HEK293 (cell line): ENCODE measurements around the gene SYCN.

Experiments used
- CTCF ChIA-PET: fragments of 350-600 bp; formaldehyde crosslinking; extraction: SDS; loops from one replicate; lab custom pipeline; 2021; ENCODE audit warnings: antibody characterized with exemption; lab: Yijun Ruan, JAX
- POLR2A ChIA-PET: fragments of 300-600 bp; formaldehyde crosslinking; extraction: SDS; loops from one replicate; lab custom pipeline; 2020; ENCODE audit warnings: antibody characterized with exemption, inconsistent platforms; lab: Yijun Ruan, JAX
- H3K27ac ChIP-seq: fragments of 200-500 bp; sonication (Bioruptor generic); 2 replicates; pipeline ENCODE4 v1.5.1; 2014; ENCODE audit warnings: low read depth, low read length, control low read depth, inconsistent platforms; ENCODE audit errors: extremely low read depth
- H3K36me3 ChIP-seq, 2 experiments: fragments of 200-500 bp in 1 of 2; sonication (Bioruptor generic) in 1 of 2; 1 replicate in 1 of 2; 2 replicates in 1 of 2; pipeline ENCODE4 v1.5.1; 2014 to 2017; ENCODE audit warnings: inconsistent platforms in 2 of 2, low read length in 2 of 2; ENCODE audit not compliant: control insufficient read depth in 2 of 2, insufficient read depth in 1 of 2
- H3K4me1 ChIP-seq: fragments of 200-500 bp; sonication (Bioruptor generic); 2 replicates; pipeline ENCODE4 v1.5.1; 2014; ENCODE audit warnings: mild to moderate bottlenecking, low read length, inconsistent platforms; ENCODE audit not compliant: control insufficient read depth, insufficient read depth
- H3K4me3 ChIP-seq: 2 replicates; pipeline ENCODE4 v1.5.1; 2011; ENCODE audit warnings: low read depth, mild to moderate bottlenecking, control low read depth, low read length, moderate library complexity
- H3K9me3 ChIP-seq: fragments of 200-500 bp; sonication (Bioruptor generic); 2 replicates; pipeline ENCODE4 v1.5.1; 2014; ENCODE audit warnings: low read depth, low read length, inconsistent platforms; ENCODE audit not compliant: control insufficient read depth, insufficient read depth
- GLIS1 ChIP-seq: fragments of 450-650 bp; formaldehyde crosslinking; IDR thresholded peaks from 2 replicates; pipeline ENCODE4 v1.5.1; 2016; ENCODE audit warnings: missing biosample characterization, missing genetic modification characterization
- GLIS2 ChIP-seq: fragments of 450-650 bp; formaldehyde crosslinking; IDR thresholded peaks from 2 replicates; pipeline ENCODE4 v1.5.1; 2016; ENCODE audit warnings: missing biosample characterization, missing genetic modification characterization
- HOXA7 ChIP-seq: sonication (generic); formaldehyde crosslinking; IDR thresholded peaks from 2 replicates; pipeline ENCODE4 v1.8.1; 2022; ENCODE audit warnings: missing genetic modification reagents, borderline replicate concordance
- KLF7 ChIP-seq: fragments of 450-650 bp; formaldehyde crosslinking; IDR thresholded peaks from 2 replicates; pipeline ENCODE4 v1.5.1; 2016; ENCODE audit warnings: missing biosample characterization, missing genetic modification characterization, borderline replicate concordance
- ZBTB17 ChIP-seq: fragments of 450-650 bp; formaldehyde crosslinking; IDR thresholded peaks from 2 replicates; pipeline ENCODE4 v1.5.1; 2016; ENCODE audit warnings: missing biosample characterization, missing genetic modification characterization
- ZFHX2 ChIP-seq: fragments of 450-650 bp; formaldehyde crosslinking; conservative IDR thresholded peaks from 2 replicates; pipeline ENCODE4 v1.5.1; 2016; ENCODE audit warnings: missing biosample characterization, missing genetic modification characterization
- ZFP3 ChIP-seq: fragments of 450-650 bp; formaldehyde crosslinking; IDR thresholded peaks from 2 replicates; pipeline ENCODE4 v1.5.1; 2016; ENCODE audit warnings: low read depth, missing biosample characterization, missing genetic modification characterization
- ZNF223 ChIP-seq: fragments of 450-650 bp; formaldehyde crosslinking; IDR thresholded peaks from 2 replicates; pipeline ENCODE4 v1.5.1; 2016; ENCODE audit warnings: missing biosample characterization, missing genetic modification characterization
- ZNF341 ChIP-seq: fragments of 450-650 bp; formaldehyde crosslinking; IDR thresholded peaks from 2 replicates; pipeline ENCODE4; 2016; ENCODE audit warnings: low read depth, missing biosample characterization, missing genetic modification characterization
- ZNF394 ChIP-seq: fragments of 450-650 bp; formaldehyde crosslinking; IDR thresholded peaks from 2 replicates; pipeline ENCODE4 v1.5.1; 2016; ENCODE audit warnings: missing biosample characterization, missing genetic modification characterization, mild to moderate bottlenecking, moderate library complexity, borderline replicate concordance
- ZNF518A ChIP-seq: fragments of 450-650 bp; formaldehyde crosslinking; conservative IDR thresholded peaks from 2 replicates; pipeline ENCODE4 v1.5.1; 2016; ENCODE audit warnings: low read depth, missing biosample characterization, missing genetic modification characterization
- ZNF600 ChIP-seq: fragments of 450-650 bp; formaldehyde crosslinking; IDR thresholded peaks from 2 replicates; pipeline ENCODE4 v1.5.1; 2016; ENCODE audit warnings: missing biosample characterization, missing genetic modification characterization
- ZNF621 ChIP-seq: fragments of 450-650 bp; formaldehyde crosslinking; IDR thresholded peaks from 2 replicates; pipeline ENCODE4 v1.5.1; 2017; ENCODE audit warnings: missing biosample characterization, missing genetic modification characterization
- ZNF785 ChIP-seq: fragments of 450-650 bp; formaldehyde crosslinking; IDR thresholded peaks from 2 replicates; pipeline ENCODE4 v1.5.1; 2016; ENCODE audit warnings: missing biosample characterization, missing genetic modification characterization
- TF ChIP-seq, protein P1 (sequence below): fragments of 450-650 bp; formaldehyde crosslinking; IDR thresholded peaks from 2 replicates; pipeline ENCODE4 v1.5.1; 2016; ENCODE audit warnings: missing biosample characterization, missing genetic modification characterization
- TF ChIP-seq, protein P2 (sequence below): fragments of 450-650 bp; formaldehyde crosslinking; IDR thresholded peaks from 2 replicates; pipeline ENCODE4 v1.5.1; 2016; ENCODE audit warnings: missing biosample characterization, missing genetic modification characterization
- TF ChIP-seq, protein P3 (sequence below): fragments of 450-650 bp; formaldehyde crosslinking; IDR thresholded peaks from 2 replicates; pipeline ENCODE4 v1.5.1; 2016; ENCODE audit warnings: missing biosample characterization, missing genetic modification characterization

Gene SYCN

GRCh38 chr19:39160889-39161672 lies 43.0 kb downstream of the SYCN start (continued):
- TF ChIP-seq HOXA7 (CRISPR knock-in tag) = no peak
- no peak for TF ChIP-seq KLF7
- TF ChIP-seq GLIS2 (tag by site-specific recombination) = peak; percentile 75; the same call in 1 of the 2 replicates
- TF ChIP-seq ZFP3 = no peak
- no peak for TF ChIP-seq ZNF785
- no peak for TF ChIP-seq ZNF223 (tag by site-specific recombination)
- TF ChIP-seq, protein P1, sequence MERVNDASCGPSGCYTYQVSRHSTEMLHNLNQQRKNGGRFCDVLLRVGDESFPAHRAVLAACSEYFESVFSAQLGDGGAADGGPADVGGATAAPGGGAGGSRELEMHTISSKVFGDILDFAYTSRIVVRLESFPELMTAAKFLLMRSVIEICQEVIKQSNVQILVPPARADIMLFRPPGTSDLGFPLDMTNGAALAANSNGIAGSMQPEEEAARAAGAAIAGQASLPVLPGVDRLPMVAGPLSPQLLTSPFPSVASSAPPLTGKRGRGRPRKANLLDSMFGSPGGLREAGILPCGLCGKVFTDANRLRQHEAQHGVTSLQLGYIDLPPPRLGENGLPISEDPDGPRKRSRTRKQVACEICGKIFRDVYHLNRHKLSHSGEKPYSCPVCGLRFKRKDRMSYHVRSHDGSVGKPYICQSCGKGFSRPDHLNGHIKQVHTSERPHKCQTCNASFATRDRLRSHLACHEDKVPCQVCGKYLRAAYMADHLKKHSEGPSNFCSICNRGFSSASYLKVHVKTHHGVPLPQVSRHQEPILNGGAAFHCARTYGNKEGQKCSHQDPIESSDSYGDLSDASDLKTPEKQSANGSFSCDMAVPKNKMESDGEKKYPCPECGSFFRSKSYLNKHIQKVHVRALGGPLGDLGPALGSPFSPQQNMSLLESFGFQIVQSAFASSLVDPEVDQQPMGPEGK = peak; percentile 52; the same call in 1 of the 2 replicates
- TF ChIP-seq, all 188 proteins: peak for 8

DNA sequence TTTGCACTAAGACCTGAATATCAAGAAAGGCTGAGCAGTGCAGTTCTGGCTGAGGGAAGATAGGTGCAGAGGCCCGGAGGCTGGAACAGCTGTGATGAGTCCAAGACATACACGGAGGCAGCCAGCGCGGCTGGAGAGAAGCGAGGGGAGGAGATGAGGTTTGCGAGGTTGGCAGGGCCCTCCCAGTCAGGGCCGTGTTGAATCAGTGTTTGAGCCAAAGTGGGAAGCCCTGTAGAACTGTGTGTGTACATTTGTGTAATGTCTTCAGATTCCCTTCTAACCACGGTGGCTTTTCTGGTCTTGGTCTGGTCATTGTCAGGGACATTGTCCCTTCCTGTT lies 43.6 kb downstream of the SYCN start:
- POLR2A ChIA-PET = no interaction called here
- TF ChIP-seq ZNF394 (tag by site-specific recombination) (peak; percentile 15; the same call in 1 of the 2 replicates), HOXA7 (CRISPR knock-in tag) (0 out of 2 replicates have a peak, but pooled peaks have one; percentile 12), ZFHX2 (tag by site-specific recombination) (0 out of 2 replicates have a peak, but pooled peaks have one; percentile 2), ZNF621 (no peak), GLIS1 (tag by site-specific recombination) (peak; percentile 23; the same call in 1 of the 2 replicates), ZNF518A (tag by site-specific recombination) (no peak), ZNF600 (tag by site-specific recombination) (peak; percentile 95), ZNF341 (peak; percentile 90), ZBTB17 (tag by site-specific recombination) (0 out of 2 replicates have a peak, but pooled peaks have one; percentile 35)
- TF ChIP-seq, protein P2, sequence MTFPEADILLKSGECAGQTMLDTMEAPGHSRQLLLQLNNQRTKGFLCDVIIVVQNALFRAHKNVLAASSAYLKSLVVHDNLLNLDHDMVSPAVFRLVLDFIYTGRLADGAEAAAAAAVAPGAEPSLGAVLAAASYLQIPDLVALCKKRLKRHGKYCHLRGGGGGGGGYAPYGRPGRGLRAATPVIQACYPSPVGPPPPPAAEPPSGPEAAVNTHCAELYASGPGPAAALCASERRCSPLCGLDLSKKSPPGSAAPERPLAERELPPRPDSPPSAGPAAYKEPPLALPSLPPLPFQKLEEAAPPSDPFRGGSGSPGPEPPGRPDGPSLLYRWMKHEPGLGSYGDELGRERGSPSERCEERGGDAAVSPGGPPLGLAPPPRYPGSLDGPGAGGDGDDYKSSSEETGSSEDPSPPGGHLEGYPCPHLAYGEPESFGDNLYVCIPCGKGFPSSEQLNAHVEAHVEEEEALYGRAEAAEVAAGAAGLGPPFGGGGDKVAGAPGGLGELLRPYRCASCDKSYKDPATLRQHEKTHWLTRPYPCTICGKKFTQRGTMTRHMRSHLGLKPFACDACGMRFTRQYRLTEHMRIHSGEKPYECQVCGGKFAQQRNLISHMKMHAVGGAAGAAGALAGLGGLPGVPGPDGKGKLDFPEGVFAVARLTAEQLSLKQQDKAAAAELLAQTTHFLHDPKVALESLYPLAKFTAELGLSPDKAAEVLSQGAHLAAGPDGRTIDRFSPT (tag by site-specific recombination) = 0 out of 2 replicates have a peak, but pooled peaks have one; percentile 1
- TF ChIP-seq, protein P3, sequence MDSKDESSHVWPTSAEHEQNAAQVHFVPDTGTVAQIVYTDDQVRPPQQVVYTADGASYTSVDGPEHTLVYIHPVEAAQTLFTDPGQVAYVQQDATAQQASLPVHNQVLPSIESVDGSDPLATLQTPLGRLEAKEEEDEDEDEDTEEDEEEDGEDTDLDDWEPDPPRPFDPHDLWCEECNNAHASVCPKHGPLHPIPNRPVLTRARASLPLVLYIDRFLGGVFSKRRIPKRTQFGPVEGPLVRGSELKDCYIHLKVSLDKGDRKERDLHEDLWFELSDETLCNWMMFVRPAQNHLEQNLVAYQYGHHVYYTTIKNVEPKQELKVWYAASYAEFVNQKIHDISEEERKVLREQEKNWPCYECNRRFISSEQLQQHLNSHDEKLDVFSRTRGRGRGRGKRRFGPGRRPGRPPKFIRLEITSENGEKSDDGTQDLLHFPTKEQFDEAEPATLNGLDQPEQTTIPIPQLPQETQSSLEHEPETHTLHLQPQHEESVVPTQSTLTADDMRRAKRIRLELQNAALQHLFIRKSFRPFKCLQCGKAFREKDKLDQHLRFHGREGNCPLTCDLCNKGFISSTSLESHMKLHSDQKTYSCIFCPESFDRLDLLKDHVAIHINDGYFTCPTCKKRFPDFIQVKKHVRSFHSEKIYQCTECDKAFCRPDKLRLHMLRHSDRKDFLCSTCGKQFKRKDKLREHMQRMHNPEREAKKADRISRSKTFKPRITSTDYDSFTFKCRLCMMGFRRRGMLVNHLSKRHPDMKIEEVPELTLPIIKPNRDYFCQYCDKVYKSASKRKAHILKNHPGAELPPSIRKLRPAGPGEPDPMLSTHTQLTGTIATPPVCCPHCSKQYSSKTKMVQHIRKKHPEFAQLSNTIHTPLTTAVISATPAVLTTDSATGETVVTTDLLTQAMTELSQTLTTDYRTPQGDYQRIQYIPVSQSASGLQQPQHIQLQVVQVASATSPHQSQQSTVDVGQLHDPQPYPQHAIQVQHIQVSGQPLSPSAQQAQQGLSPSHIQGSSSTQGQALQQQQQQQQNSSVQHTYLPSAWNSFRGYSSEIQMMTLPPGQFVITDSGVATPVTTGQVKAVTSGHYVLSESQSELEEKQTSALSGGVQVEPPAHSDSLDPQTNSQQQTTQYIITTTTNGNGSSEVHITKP (tag by site-specific recombination) = no peak
- peaks cover 16% of the 10 kb centered on the region for H3K4me1 ChIP-seq
- CTCF ChIA-PET = interaction anchor here (0.7 kb wide), 1 partner anchor 90 kb away, joined by 4 read pairs; no protein-coding TSS in a partner anchor
- no peak overlapping the region for H3K4me3 ChIP-seq
- no peaks in the 10 kb centered on the region for H3K9me3 ChIP-seq
- peaks cover 0 to 3% of the 10 kb centered on the region in 2 experiments; a peak in 2 of 3 replicates for H3K36me3 ChIP-seq
- H3K27ac ChIP-seq = peak overlapping the region; percentile 21; the same call in 1 of the 2 replicates
